H1 (cell line): ENCODE data around the gene CSAD. TPM values are rescaled to one million over a fixed set of nuclear protein-coding genes. Genes with fewer than 3 reads are reported as not detected.

ENCODE experiments used
- CTCF ChIA-PET: fragments of 300-600 bp; sonication (Branson Sonifier 250); formaldehyde crosslinking; loops from one replicate; lab custom pipeline; 2021; ENCODE audit not compliant: partially characterized antibody; lab: Charles Lee
- POLR2A ChIA-PET: fragments of 300-600 bp; sonication (Branson Sonifier 250); formaldehyde crosslinking; loops from one replicate; lab custom pipeline; 2021; ENCODE audit warnings: inconsistent platforms; ENCODE audit not compliant: partially characterized antibody; lab: Charles Lee
- DNase-seq, 2 experiments: peaks; one replicate each; pipeline versions ENCODE4 v3.0.0 to v3.0.0-alpha.2; 2010 to 2022; ENCODE audit warnings: low spot score in 2 of 2, low read depth in 1 of 2, mixed read lengths in 1 of 2
- FAIRE-seq: peaks from 2 replicates; lab custom pipeline; 2011; peaks lifted over from hg19 to GRCh38; lab: Jason Lieb, UNC
- H2AFZ ChIP-seq: 2 replicates; pipeline ENCODE4 v1.8.1; 2012; ENCODE audit warnings: low read length, inconsistent platforms
- H2AK5ac ChIP-seq: 2 replicates; pipeline ENCODE4 v1.6.1; 2013; ENCODE audit warnings: low read depth, low read length
- H2BK120ac ChIP-seq: replicated peaks from 2 replicates; pipeline ENCODE3; 2013; ENCODE audit warnings: low read depth, low read length, inconsistent platforms
- H2BK12ac ChIP-seq: 2 replicates; pipeline ENCODE4 v1.6.1; 2013; ENCODE audit warnings: low read depth, low read length
- H2BK15ac ChIP-seq: 2 replicates; pipeline ENCODE4 v1.6.1; 2013; ENCODE audit warnings: low read length
- H2BK20ac ChIP-seq: 2 replicates; pipeline ENCODE4 v1.6.1; 2013; ENCODE audit warnings: low read length
- H2BK5ac ChIP-seq: 2 replicates; pipeline ENCODE4 v1.6.1; 2013; ENCODE audit warnings: low read depth, low read length
- H3K14ac ChIP-seq: 2 replicates; pipeline ENCODE4 v1.6.1; 2013; ENCODE audit warnings: inconsistent platforms; ENCODE audit not compliant: insufficient read length
- H3K18ac ChIP-seq: 2 replicates; pipeline ENCODE4 v1.6.1; 2013; ENCODE audit warnings: low read length; ENCODE audit errors: extremely low read depth
- H3K23ac ChIP-seq: 2 replicates; pipeline ENCODE4 v1.6.1; 2013; ENCODE audit warnings: inconsistent platforms; ENCODE audit not compliant: insufficient read length
- H3K23me2 ChIP-seq: 2 replicates; pipeline ENCODE4 v1.6.1; 2013; ENCODE audit warnings: low read depth, low read length
- H3K27ac ChIP-seq: 2 replicates; pipeline ENCODE4 v1.6.1; 2011; ENCODE audit warnings: low read depth, low read length, inconsistent platforms
- H3K27me3 ChIP-seq, 4 experiments: replicated peaks in 1 of 4; 1 replicate in 1 of 4; 2 replicates in 3 of 4; pipeline versions ENCODE4 v1.6.1 to v1.8.1; 2011 to 2013; ENCODE audit warnings: low read length in 3 of 4, mild to moderate bottlenecking in 3 of 4, inconsistent platforms in 2 of 4, mixed read lengths in 2 of 4, moderate library complexity in 1 of 4; ENCODE audit not compliant: control insufficient read depth in 3 of 4, insufficient read depth in 3 of 4; ENCODE audit errors: extremely low read depth in 1 of 4
- H3K36me3 ChIP-seq, 4 experiments: 2 replicates each; pipeline versions ENCODE4 v1.6.1 to v1.8.1; 2011 to 2013; ENCODE audit warnings: mild to moderate bottlenecking in 4 of 4, low read length in 3 of 4, moderate library complexity in 2 of 4, control low read depth in 1 of 4, inconsistent platforms in 1 of 4; ENCODE audit not compliant: insufficient read depth in 4 of 4, control insufficient read depth in 2 of 4
- H3K4ac ChIP-seq: replicated peaks from 2 replicates; pipeline ENCODE3; 2013; ENCODE audit warnings: low read length, low read depth, mixed read lengths, inconsistent platforms; ENCODE audit not compliant: insufficient read length
- H3K4me1 ChIP-seq, 4 experiments: replicated peaks in 1 of 4; 1 replicate in 1 of 4; 2 replicates in 3 of 4; pipeline versions ENCODE4 v1.6.1 to v1.8.1; 2011 to 2013; ENCODE audit warnings: low read length in 3 of 4, inconsistent platforms in 2 of 4, mixed read lengths in 1 of 4; ENCODE audit not compliant: insufficient read depth in 4 of 4, control insufficient read depth in 3 of 4
- H3K4me2 ChIP-seq, 2 experiments: 2 replicates each; pipeline versions ENCODE4 v1.6.1 to v1.8.1; 2011 to 2013; ENCODE audit warnings: low read depth in 2 of 2, low read length in 2 of 2, control low read depth in 1 of 2, inconsistent platforms in 1 of 2, mild to moderate bottlenecking in 1 of 2; ENCODE audit not compliant: insufficient read depth in 1 of 2
- H3K4me3 ChIP-seq, 4 experiments: fragments of 200-600, 300-600 bp in 1 of 4; sonication (generic), shearing (Covaris generic), sonication (Bioruptor Twin) in 1 of 4; 2 replicates each; pipeline versions ENCODE4 v1.5.1 to v1.8.1; 2011 to 2016; ENCODE audit warnings: low read length in 4 of 4, low read depth in 3 of 4, control low read depth in 2 of 4, inconsistent platforms in 2 of 4, mild to moderate bottlenecking in 2 of 4, mixed read lengths in 1 of 4, moderate library complexity in 1 of 4; ENCODE audit not compliant: insufficient read depth in 2 of 4; ENCODE audit errors: extremely low read depth in 1 of 4
- H3K56ac ChIP-seq: replicated peaks from 2 replicates; pipeline ENCODE3; 2013; ENCODE audit warnings: low read depth, mild to moderate bottlenecking, mixed read lengths, low read length, inconsistent platforms; ENCODE audit not compliant: insufficient read length
- H3K79me1 ChIP-seq: 2 replicates; pipeline ENCODE4 v1.6.1; 2013; ENCODE audit warnings: low read depth, low read length, control low read depth
- H3K79me2 ChIP-seq, 2 experiments: 2 replicates each; pipeline versions ENCODE4 v1.6.1 to v1.8.1; 2012 to 2013; ENCODE audit warnings: low read length in 2 of 2, mild to moderate bottlenecking in 2 of 2, inconsistent platforms in 1 of 2; ENCODE audit not compliant: insufficient read depth in 2 of 2, control insufficient read depth in 1 of 2
- H3K9ac ChIP-seq, 4 experiments: replicated peaks in 1 of 4; 1 replicate in 1 of 4; 2 replicates in 3 of 4; pipeline versions ENCODE4 v1.6.1 to v1.8.1; 2011 to 2013; ENCODE audit warnings: low read depth in 3 of 4, low read length in 3 of 4, control low read depth in 2 of 4, mild to moderate bottlenecking in 2 of 4, moderate library complexity in 2 of 4, inconsistent platforms in 1 of 4; ENCODE audit errors: extremely low read depth in 1 of 4
- H3K9me3 ChIP-seq, 2 experiments: 2 replicates each; pipeline versions ENCODE4 v1.6.1 to v1.8.1; 2012 to 2013; ENCODE audit warnings: mild to moderate bottlenecking in 2 of 2, moderate library complexity in 2 of 2, control low read depth in 1 of 2, inconsistent platforms in 1 of 2, low read depth in 1 of 2, low read length in 1 of 2, mixed read lengths in 1 of 2; ENCODE audit not compliant: insufficient read depth in 2 of 2
- H4K20me1 ChIP-seq, 2 experiments: replicated peaks in 1 of 2; 2 replicates each; pipeline versions ENCODE3 to v1.8.1; 2011 to 2013; ENCODE audit warnings: inconsistent platforms in 2 of 2, low read length in 2 of 2, mild to moderate bottlenecking in 1 of 2; ENCODE audit not compliant: insufficient read depth in 2 of 2, control insufficient read depth in 1 of 2
- H4K5ac ChIP-seq: 2 replicates; pipeline ENCODE4 v1.6.1; 2013; ENCODE audit warnings: low read length, low read depth, mixed read lengths, inconsistent platforms; ENCODE audit not compliant: insufficient read length
- H4K8ac ChIP-seq: 2 replicates; pipeline ENCODE4 v1.8.0; 2013; ENCODE audit warnings: mild to moderate bottlenecking, moderate library complexity, low read length, inconsistent platforms; ENCODE audit not compliant: insufficient read depth; ENCODE audit errors: extremely low read depth
- H4K91ac ChIP-seq: replicated peaks from 2 replicates; pipeline ENCODE3; 2013; ENCODE audit warnings: low read length, mixed read lengths, inconsistent platforms; ENCODE audit not compliant: insufficient read length
- BACH1 ChIP-seq: IDR thresholded peaks from 2 replicates; pipeline ENCODE4 v1.6.1; 2012; ENCODE audit warnings: low read length, improper control_type of control experiment
- EP300 ChIP-seq, 2 experiments: IDR thresholded peaks; 1 replicate in 1 of 2; 2 replicates in 1 of 2; pipeline ENCODE4 v1.6.1; 2011 to 2012; ENCODE audit warnings: low read depth in 2 of 2, low read length in 2 of 2, mild to moderate bottlenecking in 2 of 2, borderline replicate concordance in 1 of 2, inconsistent platforms in 1 of 2, moderate library complexity in 1 of 2
- NRF1 ChIP-seq: IDR thresholded peaks from 2 replicates; pipeline ENCODE4 v1.6.1; 2011; ENCODE audit warnings: mild to moderate bottlenecking, low read depth, low read length, improper control_type of control experiment
- POLR2AphosphoS5 ChIP-seq: IDR thresholded peaks from 2 replicates; pipeline ENCODE4 v1.6.1; 2011; ENCODE audit warnings: low read depth, low read length
- RBBP5 ChIP-seq: IDR thresholded peaks from 2 replicates; pipeline ENCODE4 v1.7.1; 2012; ENCODE audit warnings: low read depth, mild to moderate bottlenecking, inconsistent platforms, low read length, moderate library complexity, borderline replicate concordance
- RNF2 ChIP-seq: fragments of 200-900, 300-1000 bp; sonication (generic); IDR thresholded peaks from 2 replicates; pipeline ENCODE4 v1.7.1; 2016; ENCODE audit warnings: borderline replicate concordance, low read depth, mild to moderate bottlenecking, antibody characterized with exemption, low read length; ENCODE audit not compliant: poor library complexity, severe bottlenecking; ENCODE audit errors: missing control alignments
- SAP30 ChIP-seq: fragments of 300-600 bp; sonication (generic); IDR thresholded peaks from 2 replicates; pipeline ENCODE4 v1.7.1; 2012; ENCODE audit warnings: low read length, moderate library complexity, mild to moderate bottlenecking, inconsistent platforms; ENCODE audit not compliant: insufficient read depth, insufficient replicate concordance
- SP2 ChIP-seq: IDR thresholded peaks from 2 replicates; pipeline ENCODE4 v1.6.1; 2012; ENCODE audit warnings: mild to moderate bottlenecking, low read length, inconsistent platforms
- SP4 ChIP-seq: IDR thresholded peaks from 2 replicates; pipeline ENCODE4 v1.6.1; 2012; ENCODE audit warnings: low read length, inconsistent platforms
- TAF1 ChIP-seq: IDR thresholded peaks from 2 replicates; pipeline ENCODE4 v1.6.1; 2011; ENCODE audit warnings: mild to moderate bottlenecking, low read depth, low read length
- TBP ChIP-seq: IDR thresholded peaks from 2 replicates; pipeline ENCODE4 v1.6.1; 2011; ENCODE audit warnings: low read depth, low read length, improper control_type of control experiment
- WGBS, 2 experiments: shearing (Covaris generic) in 1 of 2; methylation state at CpG; one replicate each; pipeline versions ENCODE4 v1.1.6 to v1.1.7; 2013 to 2015; ENCODE audit warnings: low lambda C conversion rate in 2 of 2, mixed read lengths in 2 of 2, inconsistent platforms in 1 of 2, low coverage in 1 of 2, missing lambda C conversion rate in 1 of 2; ENCODE audit not compliant: insufficient replicate concordance in 2 of 2, insufficient coverage in 1 of 2, insufficient read length in 1 of 2; ENCODE audit errors: extremely low coverage in 1 of 2, missing lambda C conversion rate in 1 of 2; 5-methylcytosine and 5-hydroxymethylcytosine counted together
- polyA plus RNA-seq, 7 experiments: library from polyadenylated mRNA; depleted of rRNA in 3 of 7; stranded (reverse) in 5 of 7; unstranded in 2 of 7; fragments of >200 nt in 5 of 7; fragments of 200-250 nt in 2 of 7; gene quantifications; 1 replicate in 5 of 7; 2 replicates in 1 of 7; 4 replicates in 1 of 7; pipeline versions ENCODE4 v1.2.1 to v1.2.3, GENCODE V29; 2011 to 2013; ENCODE audit warnings: missing spikeins in 2 of 7, mixed read lengths in 2 of 7
- total RNA-seq: library from RNA; stranded (reverse); fragmentation: NEBNext Ultra II Directional; extraction: Animal tissue kit (Norgen Biotek cat#: 25700); gene quantifications from 2 replicates; pipeline ENCODE4 v1.2.1, GENCODE V29; 2021

CSAD gene
- total and polyA plus RNA-seq, 2 of the 8 experiments (the other 6 are each of a cell fraction or from before 2014, with no cell fraction given), result 8.8 to 11.3 TPM

DNA sequence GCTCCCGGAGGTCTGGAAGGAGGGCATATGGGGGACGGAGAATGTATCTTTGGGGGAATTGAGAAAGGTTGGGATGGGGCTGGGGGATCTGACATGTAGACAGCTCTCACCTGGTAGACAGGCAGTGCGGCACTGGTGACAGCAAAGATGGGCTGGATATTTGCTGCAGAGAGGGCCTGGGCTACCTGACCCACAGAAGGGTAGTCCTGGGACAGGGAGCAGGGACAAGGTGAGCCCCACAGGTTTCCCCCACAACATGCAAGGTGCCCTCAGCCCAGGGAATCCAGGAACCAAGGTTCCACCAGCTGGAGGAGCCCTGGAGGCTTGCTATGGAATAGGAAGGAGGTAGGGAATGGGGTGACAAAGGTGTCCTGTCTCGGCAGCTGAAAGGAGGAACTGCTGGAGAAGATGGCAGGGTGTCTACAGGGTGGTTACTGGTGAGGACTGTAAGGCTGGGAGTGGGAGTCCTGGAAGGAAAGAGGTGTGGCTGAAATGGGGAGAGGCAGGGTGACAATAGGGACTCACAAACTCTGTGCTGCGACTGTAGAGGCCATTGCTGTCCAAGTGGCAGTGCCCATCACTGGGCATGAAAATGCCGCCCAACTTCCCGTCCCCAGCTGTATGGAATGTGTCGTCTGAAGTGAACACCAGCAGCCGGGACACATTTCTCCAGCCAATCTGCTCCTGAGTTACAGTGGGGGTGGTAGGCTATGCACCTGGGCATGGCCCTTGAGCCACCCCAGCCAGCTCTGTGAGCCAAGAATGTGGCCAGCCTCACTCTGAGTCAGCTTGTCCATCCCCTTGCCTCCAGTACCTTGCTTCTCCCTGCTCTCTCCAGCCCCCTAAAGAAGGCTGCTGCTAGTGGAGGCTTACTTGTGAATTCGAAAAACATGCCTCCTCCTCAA is 15.0 kb upstream of the CSAD start:
- H3K9me3 ChIP-seq, result no peaks in the 10 kb centered on the region
- no peak overlapping the region for H2BK12ac ChIP-seq
- no peak for DNase-seq
- peaks cover 0 to 2% (median 0%) of the 10 kb centered on the region in 4 experiments; a peak in 1 of 8 replicates for H3K36me3 ChIP-seq
- no peaks in the 10 kb centered on the region; a peak in 1 of 7 replicates for H3K4me1 ChIP-seq
- no peak overlapping the region for H2BK15ac ChIP-seq
- no peak overlapping the region for H3K4me2 ChIP-seq
- H3K4ac ChIP-seq, result no peak overlapping the region
- H4K5ac ChIP-seq, result no peak overlapping the region
- 90% methylated on average over 10 of the region's 10 CpGs; no CpG with 5 or more reads in 1 of the 2 experiments for WGBS, 2 experiments
- no peak overlapping the region for H2BK120ac ChIP-seq
- ChIA-PET POLR2A (interaction anchor here (0.6 to 2.1 kb wide), 12 partner anchors 8 to 1108 kb away, joined by 3 to 7 read pairs (median 4); partner anchors contain the start of gene ITGB7), CTCF (interaction anchor here (0.5 to 12.9 kb wide), 22 partner anchors 8 to 165 kb away, joined by 3 to 198 read pairs (median 4); partner anchors contain the start of genes CSAD, ESPL1, ITGB7 and ZNF740)
- H3K27ac ChIP-seq, result no peak overlapping the region
- H3K79me2 ChIP-seq, result no peaks in the 10 kb centered on the region
- H3K23ac ChIP-seq, result no peak overlapping the region
- H4K91ac ChIP-seq, result no peak overlapping the region
- no peaks in the 10 kb centered on the region for H3K79me1 ChIP-seq
- peaks cover 2 to 37% (median 20%) of the 10 kb centered on the region in 4 experiments for H3K27me3 ChIP-seq
- H3K23me2 ChIP-seq, result peaks cover 2% of the 10 kb centered on the region; the same call in 1 of the 2 replicates
- no peak overlapping the region for H4K8ac ChIP-seq
- H4K20me1 ChIP-seq, result peaks cover 0 to 7% of the 10 kb centered on the region in 2 experiments
- H2BK5ac ChIP-seq, result no peak overlapping the region
- H3K9ac ChIP-seq, result no peak overlapping the region
- FAIRE-seq, result no peak
- H2BK20ac ChIP-seq, result no peak overlapping the region
- no peak overlapping the region for H3K4me3 ChIP-seq
- H2AFZ ChIP-seq, result no peak overlapping the region
- H2AK5ac ChIP-seq, result no peak overlapping the region
- no peak overlapping the region for H3K18ac ChIP-seq
- H3K56ac ChIP-seq, result no peak overlapping the region
- no peak overlapping the region for H3K14ac ChIP-seq
- TF ChIP-seq TAF1 (no peak), RBBP5 (no peak), RNF2 (no peak), SP4 (no peak), BACH1 (no peak), POLR2AphosphoS5 (no peak), SP2 (no peak), EP300 (IDR thresholded peaks at IDR 0.05; ENCODE audit: borderline replicate concordance in 1 of 2, low read depth in 2 of 2, low read length in 2 of 2) (no peak), SAP30 (no peak), NRF1 (no peak), TBP (no peak)
